ENCODE results near the gene RESP18.
"Not testable (repeated sequence)": the region's sequence is repeated elsewhere in the genome, so short reads cannot be mapped to it uniquely, and the experiment has no call there.

The RESP18 gene

DNA sequence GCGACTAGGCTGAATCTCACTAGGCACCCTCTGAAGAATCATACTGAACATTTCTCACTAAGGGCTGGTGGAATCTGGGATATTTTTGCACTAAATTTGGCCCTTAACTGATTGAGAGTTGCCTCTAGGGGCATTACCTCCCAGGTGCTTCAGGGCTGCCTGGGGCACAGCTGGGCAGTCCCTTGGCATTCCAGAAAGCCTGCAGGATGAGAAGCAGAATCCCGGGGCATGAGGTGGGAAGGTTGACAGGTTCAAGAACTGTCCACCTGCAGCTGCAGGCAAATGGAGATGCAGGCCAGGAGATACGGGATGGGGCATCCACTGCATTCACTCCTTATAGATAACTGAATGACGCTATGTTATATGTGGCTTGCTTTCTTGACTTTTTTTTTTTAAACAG is 7.4 kb downstream of the RESP18 start:
- DNase-seq: no peak

DNA sequence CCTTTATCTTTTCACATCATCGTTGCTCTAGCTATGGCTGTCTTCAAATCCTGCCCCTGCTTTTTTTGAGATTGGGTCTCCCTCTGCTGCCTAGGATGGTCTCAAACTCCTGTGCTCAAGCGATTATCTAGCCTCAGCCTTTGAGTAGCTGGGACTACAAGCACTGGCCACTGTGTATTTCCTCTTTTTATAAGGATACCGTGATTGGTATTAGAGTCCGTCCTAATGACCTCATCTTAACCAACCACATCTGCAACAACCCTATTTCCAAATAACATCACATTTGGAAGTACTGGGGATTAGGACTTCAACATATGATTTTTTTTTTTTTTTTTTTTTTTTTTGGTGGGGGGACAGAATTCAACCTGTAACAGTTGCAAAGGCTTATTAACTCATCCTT is 9.1 kb downstream of the RESP18 start:
- peak; percentile 45 for DNase-seq

- no peak for DNase-seq
Measured at GRCh38 chr2:219314804-219315468, 17.6 kb downstream of the RESP18 start.

- not testable (repeated sequence) for DNase-seq
Measured at GRCh38 chr2:219312683-219313263, 19.8 kb downstream of the RESP18 start.

DNA sequence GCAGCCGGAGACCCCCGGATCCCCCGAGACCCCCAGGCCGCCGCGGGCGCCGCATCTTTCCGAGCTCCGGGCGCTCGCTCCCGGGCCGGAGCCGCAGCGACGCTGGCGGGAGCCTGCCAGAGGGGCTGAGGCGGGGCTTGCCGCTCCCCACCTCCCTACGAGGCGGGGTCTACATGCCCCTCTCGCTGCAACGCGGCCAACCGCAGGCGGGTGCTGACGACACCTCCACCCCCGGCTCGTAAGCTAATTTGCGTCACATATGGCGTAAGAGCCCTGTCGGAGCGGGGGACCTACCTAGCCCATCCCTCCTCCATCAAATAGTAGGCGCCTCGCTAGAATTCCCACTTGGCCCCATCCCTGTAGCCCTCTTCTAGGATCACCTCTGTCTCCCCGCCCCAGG is 23.3 kb downstream of the RESP18 start, which contains the start of gene PTPRN:
PTPRN (minus strand) TSS at position 124 of the 400 bp plus-strand sequence; CDS start at position 55, 69 bp downstream.
- no peak for DNase-seq

- peak; percentile 83 for DNase-seq
Measured at GRCh38 chr2:219308142-219309101, 24.1 kb downstream of the RESP18 start.

DNA sequence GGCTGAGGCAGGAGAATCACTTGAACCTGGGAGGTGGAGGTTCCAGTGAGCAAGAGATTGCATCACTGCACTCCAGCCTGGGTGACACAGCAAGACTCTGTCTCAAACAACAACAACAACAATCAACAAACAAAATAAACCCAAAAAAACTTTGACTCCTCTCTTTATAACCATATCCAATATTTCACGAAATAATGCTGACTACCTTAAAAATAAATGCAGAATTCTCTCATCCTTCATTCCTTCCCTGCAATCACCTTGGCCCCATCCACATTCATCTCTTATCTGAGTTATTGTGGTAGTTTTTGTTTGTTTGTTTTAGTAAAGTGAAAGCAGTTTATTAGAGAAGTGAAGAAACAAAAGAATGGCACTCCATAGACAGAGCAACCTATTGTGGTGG is 26.5 kb downstream of the RESP18 start:
- no peak for DNase-seq

DNA sequence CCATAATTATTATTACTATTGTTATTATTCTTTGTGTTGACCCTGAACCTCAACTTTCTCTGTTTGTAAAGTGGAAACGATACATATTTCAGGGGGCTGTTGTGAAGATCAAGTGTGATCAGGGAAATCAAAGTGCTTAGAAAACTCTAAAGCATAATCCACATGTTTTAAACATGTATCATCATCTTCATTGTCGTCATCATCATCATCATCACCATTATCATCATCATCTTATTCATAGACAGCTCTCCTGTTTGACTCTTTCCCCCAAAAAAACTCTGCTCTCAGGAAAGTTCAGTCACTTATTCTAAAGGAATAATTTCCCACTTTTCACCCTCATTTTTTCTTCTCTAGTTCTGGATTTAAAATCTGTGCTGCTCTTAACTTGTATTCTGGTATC is 28.3 kb downstream of the RESP18 start:
- no peak for DNase-seq

- no peak for DNase-seq
Measured at GRCh38 chr2:219302412-219302968, 30.1 kb downstream of the RESP18 start.

DNA sequence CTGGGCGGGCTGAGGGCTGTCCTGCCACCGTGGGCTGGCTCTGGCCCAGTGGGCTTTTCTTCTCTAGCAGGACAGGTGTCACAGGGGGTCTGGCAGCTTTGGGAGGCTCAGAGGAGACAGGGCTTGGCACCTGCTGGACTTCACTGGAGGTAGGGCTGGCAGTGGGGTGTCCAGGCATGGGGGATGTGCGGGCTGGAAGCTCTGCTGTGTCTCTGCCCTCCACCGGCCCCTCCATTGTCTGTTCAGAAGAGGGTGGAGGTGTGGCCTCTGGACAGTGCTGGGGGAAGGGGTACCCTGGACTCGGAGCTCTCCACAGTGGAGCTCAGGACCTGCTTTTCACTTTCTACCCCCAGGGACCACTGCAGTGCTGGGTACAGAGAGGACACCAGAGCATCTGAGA is 32.5 kb downstream of the RESP18 start:
- no peak for DNase-seq

- DNase-seq: no peak
Measured at GRCh38 chr2:219299372-219299760, 33.2 kb downstream of the RESP18 start.

DNA sequence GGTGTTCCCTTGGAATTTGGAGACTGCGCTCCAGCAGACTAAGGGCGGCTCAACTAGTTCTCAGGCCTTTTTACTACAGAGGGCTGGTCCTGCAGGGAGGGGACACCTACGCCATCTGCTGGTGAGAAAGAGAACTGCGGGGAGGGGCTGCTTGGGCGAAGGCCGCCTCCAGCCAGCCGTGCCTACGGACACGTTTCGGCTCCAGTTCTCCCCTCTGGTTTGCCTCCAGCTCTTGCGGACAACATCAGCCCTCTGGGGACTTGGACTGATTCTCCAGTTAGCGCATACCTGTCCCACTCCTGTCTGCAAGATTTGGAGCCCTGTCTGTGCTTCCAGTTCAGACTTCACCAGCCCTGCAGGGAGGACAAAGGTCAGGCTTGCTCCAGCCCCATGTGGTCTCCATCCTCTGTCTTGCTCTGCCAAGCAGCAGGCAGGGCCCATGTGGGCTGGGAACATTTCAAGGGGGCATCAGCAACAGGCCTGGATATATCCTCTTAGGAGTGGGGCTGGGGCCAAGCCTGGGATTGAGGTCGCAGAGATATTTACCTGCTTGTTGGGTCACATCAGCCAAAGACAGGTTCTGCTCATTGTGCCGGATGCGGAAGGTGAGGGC is 33.7 kb downstream of the RESP18 start:
- DNase-seq: peak; percentile 91

DNA sequence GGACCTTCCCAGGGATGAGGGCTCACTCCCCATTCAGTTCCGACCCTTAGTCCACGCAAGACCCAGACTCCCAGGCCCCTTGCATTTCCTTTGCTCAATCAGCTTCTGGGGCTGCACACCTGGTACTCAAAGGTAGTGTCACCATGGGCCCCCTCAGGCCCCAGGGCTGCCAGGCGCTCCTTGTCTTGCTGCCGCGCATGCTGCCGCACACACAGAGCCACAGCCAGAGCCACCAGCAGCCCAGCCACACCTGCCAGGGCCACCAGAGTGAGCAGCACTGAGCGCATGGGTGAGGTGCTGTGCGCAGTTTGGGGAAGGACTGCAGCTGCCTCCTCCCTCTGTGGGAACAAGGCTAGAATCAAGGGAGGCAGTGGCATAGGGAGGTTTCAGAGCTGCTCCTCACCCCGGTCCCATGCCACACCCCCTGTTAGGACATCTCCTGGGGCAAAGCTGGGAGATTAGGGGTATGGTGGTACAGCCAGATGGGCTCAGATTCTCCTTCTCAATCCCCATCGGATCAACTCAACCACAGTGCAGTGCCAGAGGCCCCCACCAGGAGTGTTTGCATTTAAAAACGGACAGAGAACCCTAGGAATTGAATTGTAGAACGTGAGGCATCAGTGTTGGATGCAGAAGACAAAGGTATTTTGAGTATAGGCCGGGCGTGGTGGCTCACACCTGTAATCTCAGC is 34.6 kb downstream of the RESP18 start:
- no peak for DNase-seq

- no peak for DNase-seq
Measured at GRCh38 chr2:219296631-219297391, 35.7 kb downstream of the RESP18 start.

- no peak for DNase-seq
Measured at GRCh38 chr2:219296142-219296541, 36.4 kb downstream of the RESP18 start.

- DNase-seq: peak; percentile 88
Measured at GRCh38 chr2:219294356-219295351, 37.9 kb downstream of the RESP18 start.

DNA sequence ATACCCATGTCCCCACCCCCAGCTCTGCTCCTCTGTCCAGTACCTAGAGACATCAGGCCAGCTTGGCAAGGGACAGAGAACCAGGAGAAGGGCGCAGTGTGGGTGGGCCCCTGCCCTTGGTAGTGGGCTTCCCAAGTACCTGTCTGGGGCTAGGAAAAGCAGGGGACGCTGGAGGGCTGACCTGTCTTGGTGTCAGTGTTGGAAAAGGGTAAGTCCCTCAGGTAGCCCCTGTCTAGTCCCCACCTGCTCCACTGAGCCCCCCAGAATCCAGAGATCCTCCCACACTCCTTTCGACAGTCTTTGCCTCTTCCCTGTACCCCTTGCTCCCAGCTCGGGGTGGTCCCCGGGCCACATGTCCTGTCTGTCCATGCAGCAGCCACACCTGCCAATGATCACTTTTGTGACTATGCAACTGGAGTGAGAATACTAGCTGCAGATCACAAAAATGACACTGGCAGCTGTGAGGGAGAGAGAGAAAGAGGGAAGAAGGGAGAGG is 38.8 kb downstream of the RESP18 start:
- no peak for DNase-seq

- DNase-seq: no peak
Measured at GRCh38 chr2:219292616-219293015, 39.9 kb downstream of the RESP18 start.

GRCh38 chr2:219291910-219292490 is 40.5 kb downstream of the RESP18 start:
- DNase-seq: no peak

DNA sequence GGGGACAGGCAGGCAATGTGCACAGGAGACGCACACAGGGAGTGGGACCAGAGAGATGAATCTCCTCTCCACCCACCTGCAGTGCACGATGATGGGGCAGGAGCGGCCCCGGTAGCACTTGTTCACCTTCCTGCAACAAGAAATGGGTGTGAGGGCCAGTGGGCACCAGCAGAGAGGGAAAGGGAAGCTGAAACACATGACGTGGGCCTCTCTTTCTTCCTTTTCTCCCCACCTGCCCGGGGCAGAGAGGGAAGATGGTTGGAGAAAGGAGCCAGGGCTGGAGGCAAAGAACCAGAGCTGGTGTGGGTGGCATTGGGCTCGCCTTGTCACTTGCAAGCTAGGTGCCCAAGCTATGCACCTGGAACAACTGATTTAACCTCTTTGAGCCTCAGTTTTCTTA is 41.1 kb downstream of the RESP18 start:
- no peak for DNase-seq

Data from suppressor macrophage treated with lipopolysaccharide for 4 hours (primary cell).